ENCODE results near the gene ADRA2B.

The ADRA2B gene

DNA sequence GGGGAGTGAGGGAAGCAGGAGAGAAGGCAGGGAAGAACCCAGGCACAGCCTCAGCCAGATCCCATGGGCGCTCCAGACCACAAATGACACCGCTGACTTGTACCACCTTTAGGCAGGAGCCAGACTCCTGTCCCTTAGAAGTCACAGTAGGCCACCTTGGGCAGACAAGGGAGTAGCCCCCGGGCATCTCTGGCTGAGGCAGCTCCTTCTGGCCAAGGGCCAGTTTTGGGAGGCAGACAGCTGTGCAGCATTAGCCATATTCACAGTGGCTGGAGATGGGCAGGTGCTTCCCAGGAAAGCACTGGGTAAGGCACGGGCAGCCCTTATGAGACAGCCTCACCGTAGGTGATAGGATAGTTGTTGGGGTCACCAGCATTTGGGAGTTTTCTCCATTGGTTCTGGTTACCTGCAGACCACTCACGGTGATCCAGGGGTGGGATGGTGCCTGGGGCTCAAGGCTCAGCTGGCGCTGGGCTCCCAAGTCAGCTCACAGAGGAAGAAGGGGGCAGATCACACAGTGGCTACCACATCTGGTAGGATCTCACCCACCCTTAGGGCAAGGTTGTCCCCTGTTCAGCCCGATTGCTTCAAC is 19.9 kb upstream of the ADRA2B start:
- no peak for DNase-seq (ENCODE audit: low spot score)

DNA sequence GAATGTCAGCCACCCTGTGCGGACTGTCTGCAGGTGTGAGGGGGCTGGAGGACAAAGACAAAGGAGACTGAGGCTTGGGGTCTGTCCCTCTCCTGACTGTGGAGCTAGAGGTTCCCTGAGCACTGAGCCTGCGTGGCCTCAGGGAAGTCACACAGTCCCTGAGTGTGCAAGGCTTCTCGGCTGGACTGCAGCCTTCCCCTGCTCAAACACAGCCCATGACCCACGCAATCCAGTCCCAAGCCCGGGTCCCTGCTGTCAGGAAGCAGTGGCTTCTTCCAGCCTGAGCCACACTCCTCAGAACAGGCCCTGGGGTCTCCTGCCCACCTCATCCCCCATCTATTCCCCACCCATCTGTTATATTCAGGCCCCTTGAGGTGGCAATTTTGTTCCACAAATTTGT is 19.2 kb upstream of the ADRA2B start:
- DNase-seq (ENCODE audit: low spot score), result no peak

DNA sequence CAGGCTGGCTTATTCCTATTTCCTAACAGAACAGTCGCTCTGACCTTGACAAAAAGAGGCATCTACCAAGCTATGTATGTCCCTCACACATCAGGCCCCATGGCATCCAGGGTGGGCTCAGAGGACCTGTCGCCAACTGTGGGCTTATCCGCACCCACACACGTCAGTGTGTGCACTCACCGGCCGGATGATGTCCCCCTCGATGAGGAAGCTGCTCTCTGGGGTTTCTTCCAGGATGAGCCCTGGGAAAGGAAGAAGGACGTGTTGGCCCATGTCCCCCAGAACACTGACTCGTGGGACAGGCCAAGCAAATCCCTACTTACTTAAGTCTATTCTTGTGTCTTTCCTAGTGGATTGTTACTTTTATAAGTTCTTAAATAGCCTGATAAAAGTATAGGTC is 18.8 kb upstream of the ADRA2B start:
- no peak for DNase-seq (ENCODE audit: low spot score)

DNA sequence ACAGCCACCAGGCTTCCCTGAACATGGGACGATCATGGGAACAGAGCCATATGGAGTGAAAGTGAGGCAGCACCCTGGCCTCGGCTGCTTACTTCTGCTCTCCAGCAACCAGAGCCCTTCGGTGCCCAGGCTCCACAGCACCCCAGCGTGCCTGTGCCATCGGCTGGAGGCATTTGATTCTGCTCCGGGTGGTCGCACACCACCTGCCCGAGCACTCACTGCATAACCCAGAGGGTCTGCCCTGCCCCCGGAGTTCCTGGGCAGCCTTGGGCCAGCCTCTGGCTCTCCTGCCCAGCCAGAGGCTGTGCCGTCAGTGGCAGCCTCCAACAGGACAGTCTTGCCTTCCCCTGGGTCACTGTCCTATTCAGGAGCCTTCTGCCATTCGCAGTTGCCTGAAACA is 18.1 kb upstream of the ADRA2B start:
- DNase-seq (ENCODE audit: low spot score), result no peak

DNA sequence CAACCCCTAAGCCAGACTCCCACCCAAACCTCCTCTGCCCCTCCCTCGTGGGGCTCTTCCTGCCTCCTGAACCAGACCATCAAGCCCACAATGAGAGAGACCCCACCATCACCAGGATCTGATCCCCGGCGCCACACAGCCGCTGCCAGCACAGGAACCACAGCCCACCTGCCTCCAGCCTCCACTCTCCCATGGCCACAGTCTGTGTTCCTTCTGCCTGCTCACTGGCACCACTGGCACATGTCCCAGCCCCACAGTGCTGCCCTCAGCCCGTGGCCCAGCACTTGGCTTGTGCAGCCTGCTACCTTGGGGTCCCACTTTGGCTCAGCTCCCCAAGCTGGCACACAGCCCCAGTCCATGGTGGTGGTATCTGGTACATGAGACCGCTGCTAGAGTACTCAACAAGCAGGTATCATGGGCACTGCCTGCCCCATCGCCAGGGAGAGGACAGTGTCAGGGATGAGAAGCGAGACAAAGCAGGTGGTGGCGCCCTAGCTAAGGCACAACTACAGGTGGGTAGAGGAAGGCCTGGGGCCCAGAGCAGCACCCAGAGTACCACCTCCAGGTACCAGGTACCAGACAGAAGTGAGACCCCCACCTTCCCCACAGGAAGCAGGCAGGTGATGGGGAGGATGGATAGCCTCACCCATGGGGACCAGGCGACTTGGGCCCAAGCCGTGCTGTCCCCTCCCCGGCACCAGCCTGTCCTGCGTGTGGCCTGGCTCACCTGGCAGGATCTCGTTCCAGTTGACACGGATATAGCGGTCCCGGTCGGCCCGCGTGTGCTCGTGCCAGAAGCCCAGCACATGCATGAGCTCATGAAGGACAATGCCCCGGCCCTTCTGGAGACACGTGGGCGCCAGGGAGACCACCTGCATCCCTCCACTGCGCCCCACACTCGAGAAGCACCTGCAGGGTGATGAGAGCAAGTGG is 15.7 kb upstream of the ADRA2B start:
- no peak for DNase-seq (ENCODE audit: low spot score)

DNA sequence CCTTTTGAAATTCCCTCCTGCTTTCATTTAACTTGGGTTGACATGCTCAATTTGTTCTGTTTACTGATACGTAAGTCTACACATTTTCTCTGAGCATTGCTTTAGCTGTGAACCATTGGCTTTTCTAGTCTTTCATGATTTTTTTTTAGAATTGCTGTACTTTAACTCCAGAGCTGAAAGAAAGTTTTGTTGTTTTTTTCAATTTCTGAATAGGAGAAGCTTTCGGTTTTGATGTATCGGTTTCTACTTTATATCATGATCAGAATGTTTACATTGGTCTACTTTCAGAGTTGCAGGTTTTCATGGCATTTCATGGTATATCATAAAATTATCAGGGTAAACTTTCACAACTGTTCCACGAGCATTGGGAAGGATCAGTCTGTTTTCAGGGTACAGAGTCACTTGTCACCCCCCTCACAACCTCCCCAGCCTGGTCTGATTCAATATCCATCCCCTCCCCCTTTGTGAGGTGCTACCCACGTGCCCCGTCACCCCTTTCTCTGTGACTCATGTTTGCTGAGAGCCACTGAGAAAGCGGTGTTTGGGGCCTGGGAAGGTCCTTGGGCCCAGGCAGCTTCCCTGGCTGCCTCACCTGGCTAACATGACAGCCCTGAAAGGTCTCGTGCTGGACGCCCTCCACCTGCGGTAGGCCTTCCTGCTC is 14.9 kb upstream of the ADRA2B start:
- DNase-seq (ENCODE audit: low spot score), result no peak

DNA sequence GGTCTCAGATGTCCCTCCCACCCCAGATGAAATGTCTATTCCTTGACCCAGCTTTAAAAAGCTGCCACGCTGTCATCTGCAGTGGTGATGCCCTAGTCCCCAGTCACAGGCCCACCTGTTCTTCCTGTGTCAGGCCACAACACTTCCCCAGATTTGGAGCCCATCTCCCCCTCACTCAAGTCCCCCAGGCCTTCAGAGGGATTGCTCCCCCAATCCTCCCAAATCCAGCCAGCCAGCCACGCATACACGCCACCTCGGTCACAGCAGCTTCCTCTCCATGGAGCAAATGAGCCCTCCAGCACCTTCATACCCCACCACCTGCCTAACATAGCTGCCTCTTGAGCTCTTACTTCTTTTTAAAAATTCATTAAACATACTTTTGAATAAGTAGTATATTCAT is 14.1 kb upstream of the ADRA2B start:
- DNase-seq (ENCODE audit: low spot score), result no peak

DNA sequence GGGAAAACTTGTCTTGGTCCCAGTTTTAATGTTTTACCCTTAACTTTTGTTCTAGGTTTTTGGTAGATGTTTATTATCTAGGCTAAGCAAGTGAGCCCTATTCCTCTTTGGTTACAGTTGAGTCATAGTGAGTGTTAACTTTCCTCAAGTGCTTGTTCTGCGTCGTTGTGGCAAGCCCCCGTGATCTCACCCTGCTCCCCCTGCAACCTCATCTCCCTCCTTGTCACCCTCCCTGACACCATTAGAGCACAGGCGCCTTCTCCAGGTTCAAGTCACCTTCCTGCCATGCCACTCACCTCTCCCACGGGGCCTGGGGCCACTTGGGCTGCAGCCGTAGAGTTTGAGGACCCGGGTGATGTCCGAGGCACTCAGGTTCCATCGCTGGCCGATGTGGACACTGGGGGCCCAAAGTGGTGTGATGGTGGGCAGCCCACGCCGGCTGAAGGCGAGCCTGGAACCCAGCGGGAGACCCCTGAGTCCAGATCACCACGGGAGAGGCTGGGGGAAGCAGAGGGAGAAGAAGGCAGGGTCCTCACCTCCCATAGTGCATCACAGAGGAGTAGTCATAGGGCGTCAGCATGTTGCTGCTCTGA is 13.3 kb upstream of the ADRA2B start:
- DNase-seq (ENCODE audit: low spot score), result no peak

DNA sequence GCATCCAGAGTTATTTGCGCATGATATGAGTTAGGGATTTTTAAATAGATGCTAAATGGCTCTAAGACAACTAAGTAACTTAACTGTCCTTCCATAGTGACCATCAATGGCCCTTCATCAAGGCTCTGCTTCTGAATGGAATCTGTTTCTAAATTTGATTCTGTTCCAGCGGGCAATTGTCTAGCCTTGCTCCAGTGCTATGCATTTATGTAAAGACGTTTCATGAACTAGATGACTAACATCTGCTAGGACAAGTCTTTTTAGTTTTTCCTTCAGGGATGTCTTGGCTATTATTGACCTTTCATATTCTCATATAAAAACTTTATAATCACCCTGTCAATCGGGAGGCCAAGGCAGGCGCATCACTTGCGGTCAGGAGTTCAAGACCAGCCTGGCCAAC is 12.1 kb upstream of the ADRA2B start:
- no peak for DNase-seq (ENCODE audit: low spot score)

DNA sequence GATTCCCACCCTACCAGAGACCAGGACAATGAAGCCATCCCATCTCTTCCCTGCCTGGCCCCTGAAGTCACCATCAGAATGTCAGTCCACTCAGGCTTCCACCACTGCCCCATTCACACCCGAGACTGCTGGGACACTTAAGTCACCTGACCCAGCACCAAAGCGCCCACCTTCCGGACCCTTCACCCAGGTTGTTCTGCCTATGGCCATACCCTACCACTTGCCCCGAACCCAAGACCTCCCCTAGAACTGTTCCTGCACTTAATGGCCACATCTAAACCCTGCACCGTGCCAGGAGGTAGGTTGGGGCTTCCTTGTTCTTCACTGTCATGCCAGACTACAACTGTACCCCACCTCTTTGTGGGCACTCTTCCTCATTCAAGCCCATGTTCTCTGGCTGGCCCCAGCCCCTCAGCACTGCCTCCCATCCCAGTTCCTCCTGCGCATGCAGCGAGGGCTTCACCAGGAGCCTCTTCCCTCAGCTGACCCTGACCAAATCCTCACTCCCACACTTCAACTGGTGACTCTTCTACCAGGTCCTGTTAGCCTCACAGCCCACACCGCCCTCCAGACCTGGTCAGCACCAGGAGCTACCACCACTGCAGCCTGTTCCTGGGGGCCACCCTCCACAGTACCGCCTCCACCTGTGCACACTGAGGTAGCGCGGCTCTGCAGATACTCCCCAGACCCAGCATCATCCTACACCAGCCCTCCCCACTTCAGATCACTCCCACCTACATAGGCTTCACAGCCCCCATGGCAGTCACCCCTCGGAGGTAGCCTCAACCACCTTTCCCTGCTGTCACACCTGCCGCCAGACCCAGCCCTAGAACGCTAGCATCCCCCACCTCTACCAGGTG is 8.3 kb upstream of the ADRA2B start:
- no peak for DNase-seq (ENCODE audit: low spot score)

DNA sequence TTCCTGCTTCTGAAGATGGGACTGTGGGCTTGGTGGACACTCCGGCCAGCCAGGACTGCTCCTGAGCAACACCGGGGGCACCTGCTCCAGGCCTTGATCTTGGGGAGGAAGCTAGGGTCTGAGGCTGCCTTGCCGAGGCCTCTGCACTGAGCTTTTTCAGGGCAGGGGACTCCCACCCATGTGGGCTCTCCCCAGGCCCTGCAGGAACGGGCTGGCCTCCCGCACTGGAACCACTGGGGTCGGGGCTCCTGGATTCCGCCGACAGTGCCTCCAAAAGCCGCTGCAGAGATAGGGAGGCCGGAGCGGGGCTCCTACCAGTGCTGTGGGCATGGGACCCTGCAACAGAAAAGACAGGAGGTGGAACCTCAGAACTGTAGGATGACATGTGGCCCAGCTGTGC is 7.6 kb upstream of the ADRA2B start:
- DNase-seq (ENCODE audit: low spot score), result no peak

DNA sequence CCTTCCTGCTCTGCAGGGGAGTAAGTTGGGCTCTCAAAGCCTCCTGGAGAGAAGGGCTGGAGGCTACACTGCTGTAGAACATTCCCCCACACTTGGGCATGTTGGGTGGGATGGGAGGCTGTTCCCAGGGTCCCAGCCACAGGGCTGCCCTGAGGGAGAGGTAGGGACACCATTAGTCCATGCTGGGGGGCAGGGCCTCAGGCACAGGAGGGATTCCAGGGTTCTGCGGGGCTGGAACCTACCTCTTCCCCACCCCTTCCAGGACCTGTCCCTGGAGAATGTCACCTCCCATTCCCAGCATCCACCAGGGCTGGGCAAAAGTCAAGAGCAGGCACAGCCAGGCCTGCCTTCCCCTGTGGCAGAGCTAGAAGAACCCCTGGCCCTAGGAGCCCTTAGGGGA is 6.9 kb upstream of the ADRA2B start:
- DNase-seq (ENCODE audit: low spot score), result no peak

DNA sequence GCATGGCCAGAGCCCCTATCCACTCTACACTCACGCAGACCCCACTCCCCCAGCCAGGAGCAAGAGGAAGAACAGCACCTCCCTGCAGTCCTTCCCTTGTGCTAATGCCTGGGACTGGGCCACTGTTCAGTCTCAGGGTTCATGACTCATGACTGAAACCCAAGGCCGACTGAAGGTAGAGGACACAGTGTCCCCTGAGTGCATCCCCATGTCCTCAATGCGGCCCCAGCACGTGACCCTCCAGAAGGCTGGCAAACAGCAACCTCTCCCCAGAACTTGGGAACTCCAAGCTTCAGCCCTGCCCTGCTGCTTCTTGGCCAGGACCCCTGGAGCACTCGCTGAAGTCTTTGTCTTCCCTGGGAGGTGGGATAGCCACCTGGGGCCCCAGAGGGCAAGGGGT is 6.0 kb upstream of the ADRA2B start:
- DNase-seq (ENCODE audit: low spot score), result no peak

DNA sequence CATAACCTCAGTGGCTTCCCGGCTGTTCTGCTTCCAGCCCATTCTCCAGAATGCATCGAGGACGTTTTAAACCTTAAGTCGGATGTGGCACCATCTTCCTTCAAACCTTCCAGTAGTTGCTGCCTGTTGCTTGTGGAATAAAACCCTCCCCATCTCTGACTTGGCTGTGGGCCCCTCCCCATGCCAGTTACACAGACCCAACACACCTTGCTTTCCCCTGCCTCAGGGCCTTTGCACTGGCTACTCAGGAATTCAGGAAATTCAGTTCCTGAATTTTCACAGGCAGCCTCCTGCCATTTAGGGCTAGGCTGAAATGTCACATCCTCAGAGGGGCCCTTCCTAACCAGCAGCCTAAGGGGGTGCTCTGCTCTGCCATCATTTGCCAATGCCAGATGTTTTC is 5.0 kb upstream of the ADRA2B start:
- DNase-seq (ENCODE audit: low spot score), result no peak

DNA sequence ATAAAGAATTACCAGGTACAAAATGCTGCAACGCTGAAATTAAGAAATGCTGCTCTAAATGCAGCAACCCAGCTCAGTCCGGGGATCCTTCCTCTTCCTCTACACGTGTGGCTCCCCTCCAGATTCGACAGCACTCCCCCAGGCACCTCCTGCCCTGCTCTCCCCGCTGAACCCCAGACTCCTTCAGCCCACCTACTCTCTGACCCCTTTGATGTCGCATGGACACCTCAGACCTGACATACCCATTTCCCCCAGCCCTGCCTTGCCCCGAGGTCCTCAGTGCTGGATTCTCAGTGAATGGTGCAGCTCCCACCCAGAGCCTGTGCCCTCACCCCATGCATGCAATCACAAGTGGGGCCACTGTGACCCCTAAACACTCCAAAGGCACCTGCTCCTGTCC is 4.6 kb upstream of the ADRA2B start:
- no peak for DNase-seq (ENCODE audit: low spot score)

DNA sequence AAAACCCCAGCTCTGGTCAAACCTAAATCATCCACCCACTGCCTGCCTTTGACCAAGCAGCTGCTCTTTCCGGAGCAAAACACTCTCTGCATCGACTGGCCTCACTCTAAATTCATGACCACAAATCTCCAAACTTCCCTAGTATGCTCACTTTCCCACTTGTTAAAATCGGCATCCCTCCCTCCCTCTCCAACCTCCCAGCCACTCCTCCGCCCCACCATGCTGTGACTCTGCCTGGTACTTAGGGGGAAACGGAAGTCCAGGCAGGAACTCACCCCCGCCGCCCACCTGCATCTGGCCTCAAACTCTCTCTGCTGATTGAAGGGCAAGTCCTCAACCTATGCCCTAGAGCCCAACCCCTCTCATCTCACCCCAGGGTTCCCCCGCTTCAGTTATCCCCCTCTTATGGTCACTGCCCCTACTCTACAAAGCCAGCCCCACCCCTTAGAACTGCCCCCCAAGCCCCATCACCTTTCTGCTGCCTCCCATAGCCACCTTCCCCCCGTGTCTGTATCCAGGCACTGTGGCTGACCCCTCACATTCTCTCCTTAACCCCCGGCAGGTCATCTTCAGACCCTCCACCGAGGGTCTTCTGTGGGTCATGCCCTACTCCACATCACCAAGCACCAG is 3.8 kb upstream of the ADRA2B start:
- no peak for DNase-seq (ENCODE audit: low spot score)

DNA sequence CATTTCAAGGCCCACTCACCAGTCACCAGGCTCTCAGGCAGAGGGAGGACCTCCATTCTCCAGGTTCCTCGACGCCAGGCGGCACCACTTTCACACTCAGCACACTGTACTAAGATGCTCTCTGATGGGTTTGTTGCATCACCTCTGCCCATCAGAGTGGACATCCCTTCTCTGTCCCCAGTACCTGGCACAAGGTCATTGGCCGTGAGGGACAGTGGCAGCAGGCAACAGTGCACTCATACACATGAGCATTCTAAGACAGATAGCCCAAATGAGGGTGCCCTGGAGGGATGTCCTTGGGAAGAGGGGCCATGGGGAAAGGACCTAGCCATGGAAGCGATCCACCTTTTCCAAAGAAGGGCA is 3.0 kb upstream of the ADRA2B start:
- no peak for DNase-seq (ENCODE audit: low spot score)

DNA sequence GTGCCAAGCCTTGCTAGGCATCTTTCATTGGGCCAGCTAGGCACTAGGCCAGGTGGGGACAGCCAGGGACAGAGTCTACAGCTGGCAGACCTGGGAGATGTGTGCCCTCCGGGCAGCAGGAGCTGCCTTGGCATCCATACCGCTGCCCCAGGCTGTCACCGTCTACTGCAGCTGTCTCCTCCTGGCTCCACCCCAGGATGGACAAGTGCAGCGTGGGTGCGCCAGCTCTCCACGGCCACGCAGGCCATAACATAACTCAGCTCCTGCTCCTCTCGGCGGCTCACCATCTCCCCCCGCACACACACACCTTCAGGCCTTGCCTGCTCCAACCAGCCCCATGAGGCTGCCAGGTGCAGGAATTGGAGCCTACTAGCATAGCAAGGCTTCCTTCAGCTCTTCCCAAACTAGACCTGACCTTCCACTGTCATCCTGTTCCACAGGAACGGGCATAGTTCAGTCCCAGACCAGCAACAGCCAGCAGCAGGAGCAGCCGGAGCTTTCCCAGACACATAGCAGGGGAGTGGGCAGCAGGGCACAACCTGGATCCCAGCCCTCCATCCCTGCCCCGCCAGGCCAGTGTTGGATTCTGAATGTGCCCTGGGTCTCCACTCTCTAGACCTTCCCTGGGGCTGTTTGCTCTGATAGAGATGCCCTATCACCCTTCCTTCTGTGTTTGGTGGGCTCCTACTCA is 2.5 kb upstream of the ADRA2B start:
- no peak for DNase-seq (ENCODE audit: low spot score)

DNA sequence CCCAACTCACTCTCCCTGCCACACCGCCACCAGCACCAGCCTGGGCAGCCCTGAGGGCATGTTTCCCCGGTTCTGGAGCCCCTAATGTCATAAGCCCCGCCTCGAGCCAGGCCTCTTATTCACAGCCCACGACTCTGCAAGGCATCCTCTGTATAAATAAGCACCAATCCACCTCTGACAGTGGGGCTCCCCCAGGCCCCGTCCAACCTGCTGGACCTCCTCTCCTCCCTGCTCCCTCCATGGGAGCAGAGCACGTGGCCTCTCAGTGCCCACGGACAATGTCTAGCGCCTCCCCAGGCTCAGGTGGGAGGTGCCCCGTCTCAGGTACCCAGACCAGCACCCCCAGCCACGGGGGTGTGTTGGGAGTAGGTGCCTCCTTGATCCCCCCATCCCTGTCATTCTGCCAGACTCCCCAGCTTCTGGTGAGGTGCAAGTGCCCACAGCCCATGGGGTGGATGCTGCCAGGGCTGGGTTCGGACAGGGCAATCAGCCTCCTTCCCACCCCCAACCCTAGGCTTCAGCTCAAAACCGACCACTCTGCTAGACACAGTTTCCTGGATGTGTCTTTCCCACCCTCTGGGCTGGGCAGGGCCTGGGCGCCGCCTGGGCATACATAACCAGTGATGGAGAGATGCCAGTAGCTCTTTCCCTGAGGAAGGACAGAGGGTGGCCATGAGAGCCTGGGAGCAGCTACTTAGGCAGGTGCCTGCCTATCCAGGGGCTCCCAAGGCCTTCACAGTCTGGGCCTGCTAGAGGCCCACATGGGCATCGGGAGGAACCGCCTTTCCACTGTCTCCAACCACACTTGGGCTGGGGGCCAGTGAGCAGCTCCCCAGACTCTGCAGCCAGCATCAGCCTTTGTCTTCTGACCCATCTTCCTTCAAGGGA is 1.6 kb upstream of the ADRA2B start:
- no peak for DNase-seq (ENCODE audit: low spot score)

Measured in NAMALWA (cell line).